ENCODE measurements around the gene PLEKHB1. TPM values are rescaled to one million over a fixed set of nuclear protein-coding genes. Genes with fewer than 3 reads are reported as not detected.

The PLEKHB1 gene
- total RNA-seq, 2 donors from 2014 or later = 7.3 to 7.9 TPM

DNA sequence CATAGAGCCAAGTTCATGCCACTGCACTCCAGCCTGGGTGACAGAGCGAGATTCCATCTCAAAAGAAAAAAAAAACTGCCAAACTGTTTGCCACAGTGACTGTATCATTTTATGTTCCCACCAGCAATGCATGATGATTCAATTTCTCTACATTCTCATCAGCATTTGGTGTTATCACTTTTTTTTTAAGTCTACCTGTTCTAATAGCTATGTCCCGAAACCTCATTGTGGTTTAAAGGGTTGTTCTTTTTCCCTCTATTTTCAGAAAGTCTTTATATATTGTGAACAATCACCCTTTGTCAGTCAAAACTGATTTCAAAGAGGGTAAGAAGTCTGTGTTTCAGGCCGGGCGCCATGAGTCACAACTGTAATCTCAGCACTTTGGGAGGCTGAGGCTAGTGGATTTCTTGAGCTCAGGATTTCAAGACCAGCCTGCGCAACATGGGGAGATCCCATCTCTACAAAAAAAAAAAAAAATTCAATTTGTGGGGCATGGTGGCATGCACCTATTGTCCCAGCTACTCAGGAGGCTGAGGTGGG lies 33.7 kb upstream of the PLEKHB1 start:
- Histone ChIP-seq H3K27me3 (replicated peaks; ENCODE audit: insufficient read depth) (no peaks in the 10 kb centered on the region), H3K4me1 (ENCODE audit: control insufficient read depth in 1 of 2, low read depth in 2 of 2) (no peaks in the 10 kb centered on the region), H3K27ac (no peak overlapping the region), H3K36me3 (no peaks in the 10 kb centered on the region), H3K9me3 (no peaks in the 10 kb centered on the region), H3K4me3 (no peak overlapping the region)
- no peak for ATAC-seq (ENCODE audit: insufficient number of reproducible peaks, low FRiP score, low read depth)
- DNase-seq (ENCODE audit: low spot score) = no peak
- TF ChIP-seq, protein P1, sequence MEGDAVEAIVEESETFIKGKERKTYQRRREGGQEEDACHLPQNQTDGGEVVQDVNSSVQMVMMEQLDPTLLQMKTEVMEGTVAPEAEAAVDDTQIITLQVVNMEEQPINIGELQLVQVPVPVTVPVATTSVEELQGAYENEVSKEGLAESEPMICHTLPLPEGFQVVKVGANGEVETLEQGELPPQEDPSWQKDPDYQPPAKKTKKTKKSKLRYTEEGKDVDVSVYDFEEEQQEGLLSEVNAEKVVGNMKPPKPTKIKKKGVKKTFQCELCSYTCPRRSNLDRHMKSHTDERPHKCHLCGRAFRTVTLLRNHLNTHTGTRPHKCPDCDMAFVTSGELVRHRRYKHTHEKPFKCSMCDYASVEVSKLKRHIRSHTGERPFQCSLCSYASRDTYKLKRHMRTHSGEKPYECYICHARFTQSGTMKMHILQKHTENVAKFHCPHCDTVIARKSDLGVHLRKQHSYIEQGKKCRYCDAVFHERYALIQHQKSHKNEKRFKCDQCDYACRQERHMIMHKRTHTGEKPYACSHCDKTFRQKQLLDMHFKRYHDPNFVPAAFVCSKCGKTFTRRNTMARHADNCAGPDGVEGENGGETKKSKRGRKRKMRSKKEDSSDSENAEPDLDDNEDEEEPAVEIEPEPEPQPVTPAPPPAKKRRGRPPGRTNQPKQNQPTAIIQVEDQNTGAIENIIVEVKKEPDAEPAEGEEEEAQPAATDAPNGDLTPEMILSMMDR (IDR thresholded peaks at IDR 0.05) = no peak

DNA sequence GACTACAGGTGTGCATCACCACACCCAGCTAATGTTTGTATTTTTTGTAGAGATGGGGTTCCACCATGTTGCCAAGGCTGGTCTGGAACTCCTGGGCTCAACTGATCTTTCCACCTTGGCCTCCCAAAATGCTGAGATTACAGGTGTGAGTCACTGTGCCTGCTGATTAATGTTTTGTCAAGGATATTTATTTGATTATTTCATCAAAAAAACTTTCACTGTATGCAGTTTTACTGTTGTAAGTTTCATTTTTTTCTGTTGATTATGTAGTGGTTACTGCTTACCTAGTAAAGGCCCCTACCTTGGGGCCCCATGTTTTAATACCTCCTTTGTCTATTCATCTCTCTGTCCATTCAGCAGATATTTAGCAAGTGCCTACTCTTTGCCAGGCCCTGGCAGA lies 31.8 kb upstream of the PLEKHB1 start:
- Histone ChIP-seq H3K27me3 (replicated peaks; ENCODE audit: insufficient read depth) (no peaks in the 10 kb centered on the region), H3K27ac (no peak overlapping the region), H3K4me3 (no peak overlapping the region), H3K4me1 (ENCODE audit: control insufficient read depth in 1 of 2, low read depth in 2 of 2) (no peaks in the 10 kb centered on the region), H3K36me3 (no peaks in the 10 kb centered on the region), H3K9me3 (no peaks in the 10 kb centered on the region)
- TF ChIP-seq, protein P1 (IDR thresholded peaks at IDR 0.05) = no peak
- no peak for ATAC-seq (ENCODE audit: insufficient number of reproducible peaks, low FRiP score, low read depth)
- no peak for DNase-seq (ENCODE audit: low spot score)

- Histone ChIP-seq H3K4me3 (no peak overlapping the region), H3K4me1 (ENCODE audit: control insufficient read depth in 1 of 2, low read depth in 2 of 2) (peaks cover 0 to 6% of the 10 kb centered on the region in 2 donors), H3K9me3 (no peaks in the 10 kb centered on the region), H3K27me3 (replicated peaks; ENCODE audit: insufficient read depth) (no peaks in the 10 kb centered on the region), H3K27ac (no peak overlapping the region), H3K36me3 (no peaks in the 10 kb centered on the region)
- ATAC-seq (ENCODE audit: insufficient number of reproducible peaks, low FRiP score, low read depth) (no peak), DNase-seq (ENCODE audit: low spot score) (no peak)
- TF ChIP-seq, protein P1 (IDR thresholded peaks at IDR 0.05) = no peak
Observed at GRCh38 chr11:73622926-73623593, 23.3 kb upstream of the PLEKHB1 start.

DNA sequence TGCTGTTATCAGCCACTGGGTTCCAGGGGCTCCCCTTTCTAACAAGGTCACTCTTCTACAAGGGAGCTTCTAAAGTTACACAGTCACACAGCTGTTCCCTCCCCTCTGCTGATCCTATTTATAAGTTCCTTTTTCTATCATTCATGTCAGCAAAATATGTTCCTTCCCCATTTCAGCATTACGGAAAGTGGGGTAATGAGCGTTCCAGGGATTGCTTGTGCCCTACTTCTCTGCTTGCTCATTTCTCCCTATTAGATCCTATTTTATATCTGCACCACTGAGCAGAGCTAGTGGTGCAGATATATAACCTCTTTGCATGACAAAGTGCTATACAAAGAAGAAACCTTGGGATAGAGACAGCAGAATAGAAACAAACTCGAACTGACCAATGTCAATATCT lies 22.7 kb upstream of the PLEKHB1 start:
- Histone ChIP-seq H3K4me3 (no peak overlapping the region), H3K27me3 (replicated peaks; ENCODE audit: insufficient read depth) (no peaks in the 10 kb centered on the region), H3K9me3 (no peaks in the 10 kb centered on the region), H3K4me1 (ENCODE audit: control insufficient read depth in 1 of 2, low read depth in 2 of 2) (peaks cover 0 to 6% of the 10 kb centered on the region in 2 donors), H3K36me3 (no peaks in the 10 kb centered on the region), H3K27ac (peak overlapping the region in 1 of 2 donors; percentile 21)
- TF ChIP-seq, protein P1 (IDR thresholded peaks at IDR 0.05) = no peak
- ATAC-seq (ENCODE audit: insufficient number of reproducible peaks, low FRiP score, low read depth) (no peak), DNase-seq (ENCODE audit: low spot score) (no peak)

DNA sequence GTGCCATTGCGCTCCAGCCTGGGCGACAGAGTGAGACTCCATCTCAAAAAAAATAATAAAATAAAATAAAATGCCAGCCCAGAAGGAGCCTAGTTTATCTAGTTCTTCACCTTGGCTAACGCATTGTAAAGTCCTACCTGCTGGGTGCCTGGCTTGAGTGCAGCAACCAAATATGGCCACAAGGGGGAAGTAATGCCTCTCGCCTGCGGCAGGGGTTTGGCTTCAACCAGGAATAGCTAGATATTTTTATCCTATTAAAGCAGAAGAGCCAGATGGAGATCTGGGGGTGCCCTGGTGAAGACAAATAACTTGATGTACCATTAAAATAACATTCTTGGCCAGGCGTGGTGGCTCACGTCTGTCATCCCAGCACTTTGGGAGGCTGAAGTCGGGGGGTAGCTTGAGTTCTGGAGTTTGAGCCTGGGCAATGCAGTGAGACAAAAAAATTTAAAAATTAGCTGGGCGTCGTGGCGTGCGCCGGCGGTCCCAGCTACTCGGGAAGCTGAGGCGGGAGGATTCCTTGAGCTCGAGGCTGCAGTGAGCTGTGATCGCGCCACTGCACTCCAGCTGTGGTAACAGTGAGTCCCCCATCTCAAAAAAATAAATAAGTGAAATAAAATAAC lies 20.6 kb upstream of the PLEKHB1 start:
- Histone ChIP-seq H3K27me3 (replicated peaks; ENCODE audit: insufficient read depth) (no peaks in the 10 kb centered on the region), H3K4me3 (peak overlapping the region; percentile 57), H3K9me3 (no peaks in the 10 kb centered on the region), H3K4me1 (ENCODE audit: control insufficient read depth in 1 of 2, low read depth in 2 of 2) (peaks cover 0 to 6% of the 10 kb centered on the region in 2 donors), H3K27ac (no peak overlapping the region), H3K36me3 (no peaks in the 10 kb centered on the region)
- no peak for DNase-seq (ENCODE audit: low spot score)
- peak; percentile 66 for ATAC-seq (ENCODE audit: insufficient number of reproducible peaks, low FRiP score, low read depth)
- TF ChIP-seq, protein P1 (IDR thresholded peaks at IDR 0.05) = peak; percentile 93

Data from thoracic aorta (tissue), 2 donors.